ENCODE measurements around the gene PROX2. TPM values are rescaled to one million over a fixed set of nuclear protein-coding genes. Genes with fewer than 3 reads are reported as not detected.

Gene PROX2
- total RNA-seq, 1 experiment from 2014 or later: not detected

- no peak for DNase-seq (ENCODE audit: low spot score)
These were observed 33.6 kb upstream of the PROX2 start for GRCh38 chr14:74909501-74909900.

- no peak for DNase-seq (ENCODE audit: low spot score)
These were observed 33.0 kb upstream of the PROX2 start for GRCh38 chr14:74908861-74909341.

- DNase-seq (ENCODE audit: low spot score): no peak
These were observed 31.8 kb upstream of the PROX2 start for GRCh38 chr14:74907744-74908143.

- DNase-seq (ENCODE audit: low spot score): no peak
These were observed 31.1 kb upstream of the PROX2 start for GRCh38 chr14:74906925-74907521.

GRCh38 chr14:74905595-74906142 is 29.7 kb upstream of the PROX2 start:
- peak; percentile 15 for DNase-seq (ENCODE audit: low spot score)

- no peak for DNase-seq (ENCODE audit: low spot score)
These were observed 28.9 kb upstream of the PROX2 start for GRCh38 chr14:74904635-74905503.

GRCh38 chr14:74902941-74903705 is 27.2 kb upstream of the PROX2 start:
- no peak for DNase-seq (ENCODE audit: low spot score)

- DNase-seq (ENCODE audit: low spot score): no peak
These were observed 22.7 kb upstream of the PROX2 start for GRCh38 chr14:74898694-74899093.

- no peak for DNase-seq (ENCODE audit: low spot score)
These were observed 22.1 kb upstream of the PROX2 start for GRCh38 chr14:74898083-74898482.

GRCh38 chr14:74897642-74898041 is 21.7 kb upstream of the PROX2 start:
- no peak for DNase-seq (ENCODE audit: low spot score)

GRCh38 chr14:74896400-74896799 is 20.5 kb upstream of the PROX2 start:
- DNase-seq (ENCODE audit: low spot score): no peak

- no peak for DNase-seq (ENCODE audit: low spot score)
These were observed 17.7 kb upstream of the PROX2 start for GRCh38 chr14:74893614-74894091.

GRCh38 chr14:74892745-74893144 is 16.8 kb upstream of the PROX2 start:
- DNase-seq (ENCODE audit: low spot score): no peak

GRCh38 chr14:74891870-74892269 is 15.9 kb upstream of the PROX2 start:
- peak; percentile 12 for DNase-seq (ENCODE audit: low spot score)

GRCh38 chr14:74890262-74890661 is 14.3 kb upstream of the PROX2 start:
- no peak for DNase-seq (ENCODE audit: low spot score)

GRCh38 chr14:74888164-74889158 is 12.5 kb upstream of the PROX2 start:
- peak; percentile 30 for DNase-seq (ENCODE audit: low spot score)

- DNase-seq (ENCODE audit: low spot score): peak; percentile 2
These were observed 10.1 kb upstream of the PROX2 start for GRCh38 chr14:74886001-74886400.

GRCh38 chr14:74882103-74882920 is 6.4 kb upstream of the PROX2 start:
- peak; percentile 2 for DNase-seq (ENCODE audit: low spot score)

GRCh38 chr14:74881431-74882102 is 5.6 kb upstream of the PROX2 start, which contains the start of gene DLST:
Gene DLST (plus strand): TSS chr14:74881916. CDS start chr14:74881954, 38 bp downstream.
- DNase-seq (ENCODE audit: low spot score): peak; percentile 56

All from A172 (cell line).